Hepatocyte (in vitro differentiated cells): ENCODE results near the gene FAM216A. TPM values are rescaled to one million over a fixed set of nuclear protein-coding genes. Genes with fewer than 3 reads are reported as not detected.
"Not testable (repeated sequence)": the region's sequence is repeated elsewhere in the genome, so short reads cannot be mapped to it uniquely, and the experiment has no call there.

Experiments used
- DNase-seq: peaks from one replicate; pipeline ENCODE4 v3.0.0-alpha.2; 2016; ENCODE audit warnings: low spot score
- H2AFZ ChIP-seq: fragments of 200-600 bp; sonication (generic); 2 replicates; pipeline ENCODE4 v1.6.0; 2016; ENCODE audit warnings: antibody characterized with exemption, mild to moderate bottlenecking
- H3K27ac ChIP-seq: fragments of 200-600 bp; sonication (generic); 2 replicates; pipeline ENCODE4 v1.5.1; 2016; ENCODE audit warnings: mild to moderate bottlenecking
- H3K27me3 ChIP-seq: fragments of 200-600 bp; sonication (generic); 2 replicates; pipeline ENCODE4 v1.6.1; 2016
- H3K36me3 ChIP-seq: fragments of 200-600 bp; sonication (generic); replicated peaks from 2 replicates; pipeline ENCODE4 v1.5.1; 2016; ENCODE audit warnings: low read depth; ENCODE audit not compliant: insufficient read depth
- H3K4me1 ChIP-seq: fragments of 200-600 bp; sonication (generic); 2 replicates; pipeline ENCODE4 v1.5.1; 2016; ENCODE audit warnings: mild to moderate bottlenecking, moderate library complexity; ENCODE audit not compliant: insufficient read depth
- H3K4me2 ChIP-seq: fragments of 200-600 bp; sonication (generic); 2 replicates; pipeline ENCODE4 v1.6.0; 2016
- H3K4me3 ChIP-seq: fragments of 200-600 bp; sonication (generic); 2 replicates; pipeline ENCODE4 v1.5.1; 2016; ENCODE audit warnings: mild to moderate bottlenecking
- H3K79me2 ChIP-seq: fragments of 200-600 bp; sonication (generic); 2 replicates; pipeline ENCODE4 v1.6.0; 2017; ENCODE audit warnings: mild to moderate bottlenecking
- H3K9me2 ChIP-seq: fragments of 200-600 bp; sonication (generic); replicated peaks from 2 replicates; pipeline ENCODE4 v1.6.0; 2017; ENCODE audit warnings: mild to moderate bottlenecking; ENCODE audit not compliant: insufficient read depth
- H3K9me3 ChIP-seq: fragments of 200-600 bp; sonication (generic); 2 replicates; pipeline ENCODE4 v1.5.1; 2016; ENCODE audit warnings: low read depth, mild to moderate bottlenecking
- H4K20me1 ChIP-seq: fragments of 200-600 bp; sonication (generic); 2 replicates; pipeline ENCODE4 v1.6.0; 2016; ENCODE audit warnings: mild to moderate bottlenecking; ENCODE audit not compliant: insufficient read depth, poor library complexity, severe bottlenecking
- EZH2 ChIP-seq: fragments of 200-600 bp; sonication (generic); IDR thresholded peaks from 2 replicates; pipeline ENCODE4 v1.6.1; 2016; ENCODE audit warnings: antibody characterized with exemption, mild to moderate bottlenecking, borderline replicate concordance
- EZH2phosphoT487 ChIP-seq: fragments of 200-600 bp; sonication (generic); IDR thresholded peaks from one replicate; pipeline ENCODE4 v1.6.1; 2018; ENCODE audit warnings: antibody characterized with exemption, mild to moderate bottlenecking, low read depth, moderate library complexity; ENCODE audit not compliant: unreplicated experiment, severe bottlenecking
- WGBS: methylation state at CpG from one replicate; pipeline ENCODE4 v1.1.6; 2016; ENCODE audit warnings: low lambda C conversion rate; ENCODE audit errors: missing lambda C conversion rate; 5-methylcytosine and 5-hydroxymethylcytosine counted together
- polyA plus RNA-seq: library from polyadenylated mRNA; unstranded; fragments of >200 nt; fragmentation: Nextera tagmentation; extraction: Ambion mirVana; gene quantifications from 2 replicates; pipeline ENCODE4 v1.2.1, GENCODE V29; 2016
- total RNA-seq: library from RNA; depleted of rRNA; stranded (reverse); fragments of >200 nt; gene quantifications from 2 replicates; pipeline ENCODE4 v1.2.3, GENCODE V29; 2014
- TF ChIP-seq, protein P1 (sequence below): fragments of 200-600 bp; sonication (generic); IDR thresholded peaks from 2 replicates; pipeline ENCODE4 v1.5.1; 2016; ENCODE audit warnings: antibody characterized with exemption, mild to moderate bottlenecking; ENCODE audit not compliant: poor library complexity

Gene FAM216A
- total RNA-seq: 8.3 and 8.7 TPM in 2 replicates
- polyA plus RNA-seq: 6.8 and 8.4 TPM in 2 replicates

GRCh38 chr12:110468214-110469048 lies at the start of gene FAM216A, which contains the start of gene GPN3:
TSS of gene FAM216A (plus strand) at chr12:110468845. CDS start at chr12:110468876, 31 bp downstream.
TSS of gene GPN3 (minus strand) at chr12:110468257. CDS start at chr12:110468203, 54 bp downstream.
- Histone ChIP-seq H3K4me3 (peak within 1 kb of the TSS; percentile 47), H3K79me2 (peaks cover 26% of the 10 kb centered on the region), H4K20me1 (no peaks in the 10 kb centered on the region), H3K4me1 (peaks cover 15% of the 10 kb centered on the region), H3K27ac (peak within 1 kb of the TSS; percentile 92), H3K9me2 (no peaks in the 10 kb centered on the region), H3K9me3 (no peaks in the 10 kb centered on the region), H3K27me3 (no peaks in the 10 kb centered on the region), H3K4me2 (peak within 1 kb of the TSS; percentile 96), H2AFZ (peak within 1 kb of the TSS; percentile 76), H3K36me3 (no peaks in the 10 kb centered on the region)
- TF ChIP-seq EZH2phosphoT487 (no peak), EZH2 (no peak)
- TF ChIP-seq, protein P1, sequence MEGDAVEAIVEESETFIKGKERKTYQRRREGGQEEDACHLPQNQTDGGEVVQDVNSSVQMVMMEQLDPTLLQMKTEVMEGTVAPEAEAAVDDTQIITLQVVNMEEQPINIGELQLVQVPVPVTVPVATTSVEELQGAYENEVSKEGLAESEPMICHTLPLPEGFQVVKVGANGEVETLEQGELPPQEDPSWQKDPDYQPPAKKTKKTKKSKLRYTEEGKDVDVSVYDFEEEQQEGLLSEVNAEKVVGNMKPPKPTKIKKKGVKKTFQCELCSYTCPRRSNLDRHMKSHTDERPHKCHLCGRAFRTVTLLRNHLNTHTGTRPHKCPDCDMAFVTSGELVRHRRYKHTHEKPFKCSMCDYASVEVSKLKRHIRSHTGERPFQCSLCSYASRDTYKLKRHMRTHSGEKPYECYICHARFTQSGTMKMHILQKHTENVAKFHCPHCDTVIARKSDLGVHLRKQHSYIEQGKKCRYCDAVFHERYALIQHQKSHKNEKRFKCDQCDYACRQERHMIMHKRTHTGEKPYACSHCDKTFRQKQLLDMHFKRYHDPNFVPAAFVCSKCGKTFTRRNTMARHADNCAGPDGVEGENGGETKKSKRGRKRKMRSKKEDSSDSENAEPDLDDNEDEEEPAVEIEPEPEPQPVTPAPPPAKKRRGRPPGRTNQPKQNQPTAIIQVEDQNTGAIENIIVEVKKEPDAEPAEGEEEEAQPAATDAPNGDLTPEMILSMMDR: no peak
- peak; percentile 98 for DNase-seq
- under 1% methylated on average over 67 of the region's 78 CpGs for WGBS

DNA sequence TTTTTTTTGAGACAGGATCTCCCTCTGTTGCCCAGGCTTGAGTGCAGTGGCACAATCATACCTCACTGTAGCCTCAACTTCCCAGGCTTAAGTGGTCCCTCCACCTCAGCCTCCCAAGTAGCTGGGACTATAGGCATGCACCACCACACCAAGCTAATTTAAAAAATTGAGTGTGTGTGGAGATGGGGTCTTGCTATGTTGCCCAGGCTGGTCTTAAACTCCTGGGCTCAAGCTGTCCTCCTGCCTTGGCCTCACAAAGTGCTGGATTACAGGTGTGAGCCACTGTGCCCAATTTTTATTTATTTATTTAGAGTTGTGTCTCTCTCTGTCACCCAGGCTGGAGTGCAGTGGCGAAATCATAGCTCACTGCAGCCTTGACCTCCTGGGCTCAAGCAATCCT lies 48.0 kb upstream of the FAM216A start:
- not testable (repeated sequence) for H3K9me2 ChIP-seq, H2AFZ ChIP-seq, H3K9me3 ChIP-seq, H3K27me3 ChIP-seq, H3K4me1 ChIP-seq, H3K4me2 ChIP-seq, H4K20me1 ChIP-seq, H3K27ac ChIP-seq, H3K79me2 ChIP-seq, H3K36me3 ChIP-seq, DNase-seq, H3K4me3 ChIP-seq
- WGBS: 91% methylated on average over 1 of the region's 1 CpG

DNA sequence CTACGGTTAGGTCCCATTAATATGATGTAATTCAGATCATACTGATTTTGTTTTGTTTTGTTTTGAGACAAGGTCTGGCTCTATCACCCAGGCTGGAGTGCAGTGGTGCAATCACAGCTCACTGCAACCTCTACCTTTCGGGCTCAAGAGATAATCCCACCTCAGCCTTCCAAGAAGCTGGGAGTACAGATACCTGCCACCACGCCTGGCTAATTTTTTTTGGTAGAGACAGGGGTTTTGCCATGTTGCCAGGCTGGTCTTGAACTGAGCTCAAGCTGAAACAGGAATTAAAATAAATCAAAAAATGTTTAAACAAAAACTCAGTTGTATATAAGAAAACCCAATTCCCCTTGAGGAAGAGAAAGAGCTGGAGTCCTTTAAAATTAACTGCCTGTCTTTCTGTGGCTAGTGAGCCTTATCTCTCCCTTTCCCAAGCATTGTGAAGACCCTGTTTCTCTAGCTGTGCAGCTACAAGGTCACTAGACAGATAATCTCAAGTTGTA lies 47.4 kb upstream of the FAM216A start:
- H3K9me3 ChIP-seq: no peaks in the 10 kb centered on the region
- H3K4me2 ChIP-seq: no peak overlapping the region
- no peak overlapping the region for H3K4me3 ChIP-seq
- no peaks in the 10 kb centered on the region for H3K79me2 ChIP-seq
- no peak overlapping the region for H2AFZ ChIP-seq
- H3K27ac ChIP-seq: peak overlapping the region; percentile 61
- H3K36me3 ChIP-seq: no peaks in the 10 kb centered on the region
- TF ChIP-seq EZH2phosphoT487 (no peak), EZH2 (no peak)
- TF ChIP-seq, protein P1: no peak
- H3K4me1 ChIP-seq: peaks cover 7% of the 10 kb centered on the region
- H3K9me2 ChIP-seq: no peaks in the 10 kb centered on the region
- no peaks in the 10 kb centered on the region for H3K27me3 ChIP-seq
- H4K20me1 ChIP-seq: no peaks in the 10 kb centered on the region
- DNase-seq: no peak
- 61% methylated on average over 3 of the region's 3 CpGs for WGBS

DNA sequence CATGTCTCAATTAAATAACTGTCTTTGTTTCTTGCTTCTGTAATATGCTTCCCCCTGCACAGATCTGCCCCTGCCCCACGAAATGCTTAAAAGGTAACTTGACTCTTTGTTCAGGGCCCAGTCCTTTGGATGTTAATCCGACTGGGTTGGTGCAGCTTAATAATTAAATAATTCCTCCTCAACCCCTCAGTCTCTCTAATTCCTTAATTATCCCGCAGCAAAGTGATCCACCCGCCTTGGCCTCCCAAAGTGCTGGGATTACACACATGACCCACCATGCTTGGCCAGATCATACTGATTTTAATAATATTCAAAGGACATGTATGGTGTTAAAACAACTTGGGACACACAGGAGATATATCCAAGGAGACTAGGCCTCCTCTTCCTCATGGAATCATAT lies 46.9 kb upstream of the FAM216A start:
- Histone ChIP-seq H3K4me2 (no peak overlapping the region), H2AFZ (no peak overlapping the region), H4K20me1 (no peaks in the 10 kb centered on the region), H3K27ac (peak overlapping the region; percentile 61), H3K27me3 (no peaks in the 10 kb centered on the region), H3K79me2 (no peaks in the 10 kb centered on the region), H3K36me3 (no peaks in the 10 kb centered on the region), H3K9me3 (no peaks in the 10 kb centered on the region), H3K9me2 (no peaks in the 10 kb centered on the region), H3K4me1 (peaks cover 7% of the 10 kb centered on the region), H3K4me3 (no peak overlapping the region)
- 59% methylated on average over 4 of the region's 4 CpGs for WGBS
- TF ChIP-seq, protein P1: no peak
- DNase-seq: no peak
